Tibial nerve (tissue), 4 donors: ENCODE measurements around the gene ANKRD45. TPM values are rescaled to one million over a fixed set of nuclear protein-coding genes. Genes with fewer than 3 reads are reported as not detected.
"Not testable (repeated sequence)": the region's sequence is repeated elsewhere in the genome, so short reads cannot be mapped to it uniquely, and the experiment has no call there.

Experiments used
- DNase-seq, 2 donors: peaks; one replicate each; pipeline ENCODE4 v3.0.0-alpha.2; 2019; ENCODE audit warnings: low spot score in 2 of 2
- H3K27ac ChIP-seq, 4 donors: fragments of 200-600 bp; sonication (generic) in 3 of 4; one replicate each; pipeline ENCODE4 v1.5.1; 2017 to 2019; ENCODE audit warnings: mild to moderate bottlenecking in 1 of 4
- H3K27me3 ChIP-seq, 2 donors: fragments of 200-600 bp; sonication (generic) in 1 of 2; one replicate each; pipeline versions ENCODE4 v1.5.1 to v1.6.0; 2017 to 2019
- H3K36me3 ChIP-seq, 3 donors: fragments of 200-600 bp; sonication (generic); one replicate each; pipeline ENCODE4 v1.5.1; 2018 to 2019
- H3K4me1 ChIP-seq, 4 donors: fragments of 200-600 bp; sonication (generic) in 3 of 4; one replicate each; pipeline ENCODE4 v1.5.1; 2017 to 2019
- H3K4me3 ChIP-seq, 4 donors: fragments of 200-600 bp; sonication (generic) in 3 of 4; one replicate each; pipeline ENCODE4 v1.5.1; 2017 to 2019; ENCODE audit warnings: mild to moderate bottlenecking in 1 of 4, moderate library complexity in 1 of 4
- H3K9me3 ChIP-seq, 4 donors: fragments of 200-600 bp; sonication (generic) in 3 of 4; one replicate each; pipeline ENCODE4 v1.5.1; 2017 to 2019
- EP300 ChIP-seq, 2 donors: sonication (generic); formaldehyde crosslinking; IDR thresholded peaks; one replicate each; pipeline ENCODE4 v1.6.1; 2017; ENCODE audit warnings: antibody characterized with exemption in 2 of 2, mild to moderate bottlenecking in 1 of 2
- POLR2A ChIP-seq, 2 donors: fragments of 450-650 bp; IDR thresholded peaks; one replicate each; pipeline ENCODE4 v1.6.1; 2017; ENCODE audit warnings: antibody characterized with exemption in 2 of 2, mild to moderate bottlenecking in 2 of 2, moderate library complexity in 2 of 2
- WGBS, 2 donors: methylation state at CpG; one replicate each; pipeline ENCODE4 v1.1.5; 2018; 5-methylcytosine and 5-hydroxymethylcytosine counted together
- total RNA-seq, 4 donors: library from RNA; depleted of rRNA; stranded (reverse); fragments of >200 nt; gene quantifications; one replicate each; pipeline ENCODE4 v1.1.0, GENCODE V29; 2016
- TF ChIP-seq, protein P1 (sequence below), 5 experiments: fragments of 200-600 bp in 3 of 5; fragments of 450-650 bp in 2 of 5; sonication (generic) in 3 of 5; IDR thresholded peaks; one replicate each; pipeline ENCODE4 v1.5.1; 2016 to 2019; ENCODE audit warnings: antibody characterized with exemption in 5 of 5, mild to moderate bottlenecking in 3 of 5, moderate library complexity in 2 of 5

ANKRD45 gene
- total RNA-seq, 4 donors from 2014 or later, result 0.44 to 1.8 (median 1.7) TPM; not detected in 1

GRCh38 chr1:173635116-173635515 lies 34.5 kb downstream of the ANKRD45 start, which contains the start of gene TEX50:
TEX50 (plus strand) TSS chr1:173635338; CDS start chr1:173635522, 184 bp downstream.
- Histone ChIP-seq H3K4me3 (no peak within 1 kb of the TSS), H3K4me1 (no peaks in the 10 kb centered on the region), H3K36me3 (no peaks in the 10 kb centered on the region), H3K27ac (no peak within 1 kb of the TSS), H3K9me3 (peaks cover 0 to 7% (median 0%) of the 10 kb centered on the region in 4 donors), H3K27me3 (no peaks in the 10 kb centered on the region)
- no peak for TF ChIP-seq POLR2A (IDR thresholded peaks at IDR 0.05)
- TF ChIP-seq, protein P1, sequence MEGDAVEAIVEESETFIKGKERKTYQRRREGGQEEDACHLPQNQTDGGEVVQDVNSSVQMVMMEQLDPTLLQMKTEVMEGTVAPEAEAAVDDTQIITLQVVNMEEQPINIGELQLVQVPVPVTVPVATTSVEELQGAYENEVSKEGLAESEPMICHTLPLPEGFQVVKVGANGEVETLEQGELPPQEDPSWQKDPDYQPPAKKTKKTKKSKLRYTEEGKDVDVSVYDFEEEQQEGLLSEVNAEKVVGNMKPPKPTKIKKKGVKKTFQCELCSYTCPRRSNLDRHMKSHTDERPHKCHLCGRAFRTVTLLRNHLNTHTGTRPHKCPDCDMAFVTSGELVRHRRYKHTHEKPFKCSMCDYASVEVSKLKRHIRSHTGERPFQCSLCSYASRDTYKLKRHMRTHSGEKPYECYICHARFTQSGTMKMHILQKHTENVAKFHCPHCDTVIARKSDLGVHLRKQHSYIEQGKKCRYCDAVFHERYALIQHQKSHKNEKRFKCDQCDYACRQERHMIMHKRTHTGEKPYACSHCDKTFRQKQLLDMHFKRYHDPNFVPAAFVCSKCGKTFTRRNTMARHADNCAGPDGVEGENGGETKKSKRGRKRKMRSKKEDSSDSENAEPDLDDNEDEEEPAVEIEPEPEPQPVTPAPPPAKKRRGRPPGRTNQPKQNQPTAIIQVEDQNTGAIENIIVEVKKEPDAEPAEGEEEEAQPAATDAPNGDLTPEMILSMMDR (IDR thresholded peaks at IDR 0.05), result no peak
- no peak for TF ChIP-seq EP300 (IDR thresholded peaks at IDR 0.05)
- WGBS, 2 donors, result 76 to 91% methylated on average over 1 of the region's 1 CpG
- DNase-seq, result no peak

- no peak for TF ChIP-seq EP300 (IDR thresholded peaks at IDR 0.05)
- TF ChIP-seq POLR2A (IDR thresholded peaks at IDR 0.05), result no peak
- TF ChIP-seq, protein P1 (IDR thresholded peaks at IDR 0.05), result no peak
- 89 to 90% methylated on average over 3 of the region's 3 CpGs for whole genome bisulfite sequencing, 2 donors
- H3K4me1 ChIP-seq, result no peaks in the 10 kb centered on the region
- no peak for DNase-seq
- no peaks in the 10 kb centered on the region for H3K27me3 ChIP-seq
- H3K36me3 ChIP-seq, result no peaks in the 10 kb centered on the region
- H3K27ac ChIP-seq, result no peak overlapping the region
- no peak overlapping the region for H3K4me3 ChIP-seq
- H3K9me3 ChIP-seq, result no peaks in the 10 kb centered on the region
These were observed 40.8 kb downstream of the ANKRD45 start for GRCh38 chr1:173628888-173629287.

- Histone ChIP-seq H3K4me3 (no peak overlapping the region), H3K36me3 (no peaks in the 10 kb centered on the region), H3K4me1 (no peaks in the 10 kb centered on the region), H3K27me3 (no peaks in the 10 kb centered on the region), H3K9me3 (peaks cover 0 to 11% (median 1%) of the 10 kb centered on the region in 4 donors), H3K27ac (no peak overlapping the region)
- TF ChIP-seq EP300 (IDR thresholded peaks at IDR 0.05) (no peak), POLR2A (IDR thresholded peaks at IDR 0.05) (no peak)
- TF ChIP-seq, protein P1 (IDR thresholded peaks at IDR 0.05), result no peak
- no peak for DNase-seq
These were observed 42.4 kb downstream of the ANKRD45 start for GRCh38 chr1:173627269-173627668.

- Histone ChIP-seq H3K27me3 (no peaks in the 10 kb centered on the region), H3K9me3 (peaks cover 0 to 31% (median 7%) of the 10 kb centered on the region in 4 donors), H3K36me3 (no peaks in the 10 kb centered on the region), H3K27ac (no peak overlapping the region), H3K4me3 (no peak overlapping the region), H3K4me1 (no peaks in the 10 kb centered on the region)
- DNase-seq, result no peak
- 89 to 94% methylated on average over 4 of the region's 4 CpGs for WGBS, 2 donors
- no peak for TF ChIP-seq EP300 (IDR thresholded peaks at IDR 0.05)
- TF ChIP-seq, protein P1 (IDR thresholded peaks at IDR 0.05), result no peak
- no peak for TF ChIP-seq POLR2A (IDR thresholded peaks at IDR 0.05)
These were observed 52.8 kb downstream of the ANKRD45 start for GRCh38 chr1:173616859-173617258.

DNA sequence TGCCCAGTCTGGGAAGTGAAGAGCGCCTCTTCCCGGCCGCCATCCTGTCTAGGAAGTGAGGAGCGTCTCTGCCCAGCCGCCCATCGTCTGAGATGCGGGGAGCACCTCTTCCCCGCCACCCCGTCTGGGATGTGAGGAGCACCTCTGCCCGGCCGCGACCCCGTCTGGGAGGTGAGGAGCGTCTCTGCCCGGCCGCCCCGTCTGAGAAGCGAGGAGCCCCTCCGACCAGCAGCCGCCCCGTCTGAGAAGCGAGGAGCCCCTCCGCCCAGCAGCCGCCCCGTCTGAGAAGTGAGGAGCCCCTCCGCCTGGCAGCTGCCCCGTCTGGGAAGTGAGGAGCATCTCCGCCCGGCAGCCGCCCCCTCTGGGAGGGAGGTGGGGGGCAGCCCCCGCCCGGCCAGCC lies 56.6 kb downstream of the ANKRD45 start:
- not testable (repeated sequence) for DNase-seq, H3K36me3 ChIP-seq, H3K4me3 ChIP-seq, H3K27ac ChIP-seq, H3K27me3 ChIP-seq, H3K4me1 ChIP-seq
- WGBS, 2 donors, result 94 to 97% methylated on average over 17 to 21 of the region's 32 CpGs
- H3K9me3 ChIP-seq, result peaks cover 0 to 12% (median 2%) of the 10 kb centered on the region in 4 donors
